COLO668 (cell line): Measurements from ENCODE around the gene MRLN.
"Not testable (repeated sequence)": the region's sequence is repeated elsewhere in the genome, so short reads cannot be mapped to it uniquely, and the experiment has no call there.

Source experiments
- DNase-seq: peaks from one replicate; lab custom pipeline; 2025; ENCODE audit not compliant: unreplicated experiment; lab: John Stamatoyannopoulos, UW

The MRLN gene

DNA sequence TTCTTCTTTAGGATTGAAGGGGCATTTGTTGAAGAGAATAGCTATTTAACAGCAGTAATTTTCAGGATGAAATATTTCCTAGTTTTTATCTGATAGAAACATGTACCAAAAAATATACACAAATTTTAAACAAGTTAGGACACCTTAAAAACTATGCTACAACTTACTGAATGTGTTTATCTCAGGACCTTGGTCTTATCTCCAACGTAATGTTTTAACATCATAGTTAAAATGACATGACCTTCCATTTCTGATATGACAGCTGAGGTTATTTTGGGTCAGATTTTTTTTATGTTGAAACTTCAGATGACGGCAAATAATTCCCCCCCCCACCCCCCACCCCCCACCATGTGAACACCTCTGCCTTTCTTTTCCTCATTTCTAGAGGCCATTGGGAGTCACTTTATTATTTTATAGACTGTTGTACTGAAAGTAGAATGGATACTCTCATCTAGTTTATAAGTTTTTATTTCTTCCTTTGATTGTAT, 8.0 kb downstream of the MRLN start:
- DNase-seq = no peak

GRCh38 chr10:59744762-59745161, 8.5 kb downstream of the MRLN start:
- not testable (repeated sequence) for DNase-seq

- not testable (repeated sequence) for DNase-seq
Measured at GRCh38 chr10:59744156-59744555, 9.1 kb downstream of the MRLN start.

- no peak for DNase-seq
Measured at GRCh38 chr10:59741583-59741982, 11.7 kb downstream of the MRLN start.

DNA sequence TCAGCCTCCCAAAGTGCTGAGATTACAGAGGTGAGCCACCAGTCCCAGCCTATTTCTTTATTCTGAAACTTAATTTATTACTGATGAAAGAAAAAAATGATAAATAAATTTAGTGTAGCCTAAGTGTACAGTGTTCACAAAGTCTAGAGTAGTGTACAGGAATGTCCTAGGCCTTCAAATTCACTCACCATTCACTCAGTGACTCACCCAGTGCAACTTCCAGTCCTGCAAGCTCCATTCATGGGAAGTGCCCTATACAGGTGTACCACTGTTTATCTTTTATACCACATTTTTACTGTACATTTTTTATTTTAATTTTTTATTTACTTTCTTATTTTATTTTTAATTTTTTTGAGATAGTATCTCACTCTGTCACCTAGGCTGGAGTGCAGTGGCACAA, 12.2 kb downstream of the MRLN start:
- no peak for DNase-seq

- no peak for DNase-seq
Measured at GRCh38 chr10:59736749-59737148, 16.5 kb downstream of the MRLN start.

- DNase-seq = no peak
Measured at GRCh38 chr10:59735296-59735695, 18.0 kb downstream of the MRLN start.

- DNase-seq = no peak
Measured at GRCh38 chr10:59734014-59734462, 19.2 kb downstream of the MRLN start.

DNA sequence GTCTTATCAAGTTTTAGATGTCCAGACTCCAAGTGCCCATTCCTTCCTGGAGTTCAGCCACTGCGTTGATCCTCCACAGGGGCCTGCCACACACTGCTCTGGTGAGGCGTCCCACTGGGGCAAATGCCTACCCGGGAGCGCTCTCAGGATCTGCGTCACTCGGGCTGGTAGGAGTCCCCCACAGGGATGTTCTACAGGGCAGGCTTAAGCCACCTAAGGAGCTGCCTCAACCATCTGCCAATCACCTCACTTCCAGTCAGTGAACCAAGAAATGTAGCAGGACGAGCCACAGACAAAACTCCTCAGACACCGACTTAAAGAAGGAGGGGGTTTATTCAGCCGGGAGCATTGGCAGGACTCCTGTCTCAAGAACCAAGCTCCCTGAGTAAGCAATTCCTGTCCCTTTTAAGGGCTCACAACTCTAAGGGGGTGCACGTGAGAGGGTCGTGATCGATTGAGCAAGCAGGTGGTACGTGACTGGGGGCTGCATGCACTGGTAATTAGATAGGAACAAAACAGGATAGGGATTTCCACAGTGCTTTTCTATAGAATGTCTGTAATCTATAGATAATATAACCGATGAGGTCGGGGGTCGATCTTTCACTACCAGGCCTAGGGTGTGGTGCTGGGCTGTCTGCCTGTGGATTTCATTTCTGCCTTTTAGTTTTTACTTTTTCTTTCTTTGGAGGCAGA, 19.8 kb downstream of the MRLN start:
- DNase-seq = not testable (repeated sequence)

GRCh38 chr10:59732849-59733248, 20.4 kb downstream of the MRLN start:
- DNase-seq = not testable (repeated sequence)

DNA sequence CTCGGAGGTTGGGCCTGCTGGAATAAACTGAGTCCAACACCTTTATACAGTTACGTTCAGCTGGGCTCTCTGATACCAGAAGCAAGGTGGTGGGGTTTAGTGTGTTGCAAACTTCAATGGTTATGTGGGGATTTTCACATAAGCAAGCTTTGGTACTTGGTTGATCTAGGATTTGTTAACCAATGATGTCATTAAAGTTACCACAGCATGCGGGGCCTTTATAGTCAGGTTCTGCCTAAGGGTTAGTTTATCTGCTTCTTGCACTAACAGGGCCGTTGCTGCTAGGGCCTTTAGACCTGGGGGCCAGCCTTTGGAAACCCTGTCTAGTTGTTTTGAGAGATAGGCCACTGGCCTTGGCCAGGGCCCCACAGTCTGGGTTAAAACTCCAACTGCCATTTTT, 24.1 kb downstream of the MRLN start:
- not testable (repeated sequence) for DNase-seq

- no peak for DNase-seq
Measured at GRCh38 chr10:59724098-59724938, 28.9 kb downstream of the MRLN start.

GRCh38 chr10:59720377-59720776, 32.9 kb downstream of the MRLN start:
- no peak for DNase-seq

- no peak for DNase-seq
Measured at GRCh38 chr10:59719374-59719773, 33.9 kb downstream of the MRLN start.

DNA sequence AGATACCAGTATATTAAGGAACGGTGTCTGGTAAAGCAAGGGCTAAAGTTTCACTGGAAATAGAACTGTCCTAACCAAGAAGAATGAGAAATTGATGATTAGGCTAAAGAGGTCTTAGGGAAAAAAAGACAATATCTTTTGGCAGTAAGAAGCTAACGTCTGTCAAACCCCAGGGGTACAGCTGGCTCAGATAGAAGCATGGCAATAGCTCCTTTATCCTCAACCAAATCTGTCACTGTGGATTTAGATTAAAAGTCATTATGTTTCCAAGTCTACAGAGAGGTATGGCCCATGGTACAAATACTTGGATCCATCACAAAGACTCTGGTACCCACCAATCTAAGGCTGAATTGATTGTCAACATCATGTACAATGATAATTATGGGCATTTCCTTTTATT, 35.0 kb downstream of the MRLN start:
- DNase-seq = no peak

GRCh38 chr10:59713196-59713821, 39.9 kb downstream of the MRLN start:
- no peak for DNase-seq

GRCh38 chr10:59711871-59712494, 41.3 kb downstream of the MRLN start:
- no peak for DNase-seq

DNA sequence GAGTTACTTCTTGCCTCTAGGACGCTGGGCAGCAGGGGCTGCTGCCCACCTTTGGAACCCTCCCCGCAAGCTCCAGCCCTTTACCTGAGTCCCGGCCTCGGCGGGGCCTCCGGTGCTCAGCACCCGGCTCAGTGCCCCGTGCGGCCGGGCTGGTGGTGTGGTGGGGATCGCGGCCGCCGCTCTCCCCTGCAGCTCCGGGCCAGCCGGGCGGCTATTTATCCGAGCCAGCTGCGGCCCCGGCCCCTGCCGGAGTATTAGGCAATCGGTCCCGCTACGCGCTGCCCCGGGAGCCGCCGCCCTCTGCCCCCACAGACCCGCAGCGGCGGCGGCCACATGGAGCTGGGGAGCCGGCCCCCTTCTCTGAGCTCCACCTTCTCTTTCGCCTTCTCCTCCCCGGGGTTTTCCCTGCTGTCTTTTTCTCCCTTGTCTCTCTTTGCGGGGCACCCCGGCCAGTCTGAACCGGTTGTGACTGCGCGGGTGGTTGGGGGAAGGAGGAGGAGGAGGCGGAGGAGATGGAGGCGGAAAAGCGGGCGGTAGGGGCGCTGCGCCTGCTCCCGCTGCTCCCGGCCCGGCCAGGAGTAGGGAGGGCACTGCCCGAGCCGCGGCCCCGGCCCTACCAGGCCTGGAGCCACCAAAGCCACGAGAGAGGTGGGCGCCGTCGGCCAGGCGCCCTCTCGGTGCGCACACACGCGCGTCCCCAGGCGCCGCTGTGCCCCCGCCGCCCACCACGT, 43.7 kb downstream of the MRLN start, which contains the start of gene SLC16A9:
Gene SLC16A9 (minus strand): TSS at position 456 of the 731 bp plus-strand sequence. CDS start 25,559 bp downstream, outside the sequence.
- DNase-seq = peak; percentile 62

DNA sequence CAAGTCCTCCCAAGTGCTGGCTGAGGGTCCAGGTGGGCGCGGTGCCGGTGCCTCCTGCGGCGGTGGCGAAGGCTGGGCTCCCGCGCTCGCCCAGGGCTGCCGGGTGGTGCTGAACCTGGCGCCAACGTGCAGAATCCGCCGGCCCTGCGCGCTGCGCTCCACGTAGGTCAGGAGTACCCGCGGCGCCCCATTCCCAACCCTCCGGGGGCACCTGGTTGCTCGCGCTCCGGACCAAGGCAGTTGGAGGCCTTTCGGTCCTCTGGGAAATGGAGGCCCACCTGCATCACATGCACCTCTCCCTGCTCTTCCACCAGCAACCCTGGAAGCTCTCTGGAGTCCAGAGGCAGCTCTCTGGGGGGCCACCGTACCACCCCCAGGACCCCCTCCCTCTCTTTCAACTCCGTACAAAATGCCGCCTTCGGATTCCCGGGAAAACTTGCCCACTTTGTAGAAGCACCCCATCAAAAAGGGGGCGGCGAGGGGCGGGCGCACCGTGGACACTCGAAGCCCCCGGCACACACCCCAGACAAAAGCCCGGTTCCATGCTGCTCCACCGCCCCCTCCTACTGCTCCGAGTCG, 44.4 kb downstream of the MRLN start:
- DNase-seq = peak; percentile 47
